CD4-positive, alpha-beta T cell treated with Interleukin-2 at 100 ng/mL for 4 hours (primary cell): ENCODE data around the gene GALM.
"Not testable (repeated sequence)": the region's sequence is repeated elsewhere in the genome, so short reads cannot be mapped to it uniquely, and the experiment has no call there.

Experiments used
- DNase-seq: peaks from one replicate; pipeline ENCODE4 v3.0.0-alpha.2; 2020; ENCODE audit warnings: low spot score

The GALM gene

DNA sequence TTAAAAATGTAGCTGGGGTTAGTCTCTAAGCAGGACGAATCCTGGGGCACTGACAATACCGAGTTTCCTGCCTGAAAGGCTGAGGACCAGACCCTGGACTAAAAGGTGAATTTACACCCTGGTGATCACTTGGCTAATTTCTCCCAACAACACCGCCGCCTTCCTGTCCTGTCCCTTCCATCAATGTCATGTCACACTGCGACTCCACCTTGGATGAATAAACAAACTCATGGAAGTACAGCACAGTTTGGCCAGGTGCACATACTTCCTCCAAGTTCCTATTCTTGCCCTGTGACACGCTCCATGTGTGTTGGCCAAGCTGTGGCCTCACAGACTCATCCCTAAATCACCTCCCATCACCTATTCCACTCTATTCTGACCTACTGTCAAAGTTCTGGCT lies 15.9 kb upstream of the GALM start:
- no peak for DNase-seq

DNA sequence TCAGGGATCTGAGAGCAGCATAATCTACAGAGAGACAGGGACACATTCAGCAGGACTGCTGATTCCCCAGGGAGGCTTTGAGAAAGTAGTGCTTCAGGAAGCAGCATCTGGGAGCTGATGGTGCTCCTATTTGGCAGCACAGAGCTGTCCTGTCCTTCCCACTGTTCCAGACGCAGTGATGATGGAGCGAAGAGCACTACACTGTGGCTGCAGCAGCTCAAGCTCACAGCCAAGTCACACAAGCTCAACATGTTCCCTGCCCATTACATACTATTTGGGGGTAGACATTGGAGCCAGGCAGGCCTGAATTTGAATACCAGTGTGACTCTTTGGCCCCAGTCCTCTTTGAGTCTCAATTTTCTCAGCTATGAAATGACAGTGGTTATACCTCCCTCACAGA lies 15.2 kb upstream of the GALM start:
- DNase-seq: no peak

DNA sequence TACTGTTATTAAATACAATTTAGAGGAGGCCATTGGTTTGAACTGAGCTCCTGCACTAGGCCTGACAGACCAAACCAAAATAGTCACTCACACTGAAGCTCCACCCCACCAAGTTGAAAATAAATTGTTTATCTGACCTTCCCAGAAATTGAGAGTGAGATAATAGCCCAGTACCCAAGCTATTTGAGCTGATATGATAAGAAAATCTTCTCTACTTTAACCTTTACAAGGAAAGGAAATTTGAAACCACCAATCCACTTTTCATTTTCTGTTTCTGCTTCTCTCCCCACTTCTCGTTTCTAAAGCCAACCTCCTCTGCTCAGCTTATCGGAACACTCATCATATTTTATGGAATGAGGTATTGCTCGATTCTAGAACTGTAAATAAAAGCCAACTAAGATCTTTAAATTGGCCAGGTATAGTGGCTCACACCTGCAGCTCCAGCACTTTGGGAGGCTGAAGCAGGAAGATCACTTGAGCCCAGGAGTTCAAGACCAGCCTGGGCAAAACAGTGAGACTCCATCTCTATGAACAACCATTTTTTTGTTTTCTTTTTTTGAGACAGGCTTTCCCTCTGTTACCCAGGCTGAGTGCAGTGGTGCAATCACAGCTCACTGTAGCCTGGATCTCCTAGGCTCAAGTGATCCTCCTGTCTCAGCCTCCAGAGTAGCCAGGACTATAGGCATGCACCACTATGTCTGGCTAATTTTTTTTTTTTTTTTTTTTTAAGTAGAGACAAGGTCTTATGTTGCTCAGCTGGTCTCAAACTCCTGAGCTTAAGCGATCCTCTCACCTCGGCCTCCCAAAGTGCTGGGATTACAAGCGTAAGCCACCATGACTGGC lies 13.3 kb upstream of the GALM start:
- peak; percentile 46 for DNase-seq

DNA sequence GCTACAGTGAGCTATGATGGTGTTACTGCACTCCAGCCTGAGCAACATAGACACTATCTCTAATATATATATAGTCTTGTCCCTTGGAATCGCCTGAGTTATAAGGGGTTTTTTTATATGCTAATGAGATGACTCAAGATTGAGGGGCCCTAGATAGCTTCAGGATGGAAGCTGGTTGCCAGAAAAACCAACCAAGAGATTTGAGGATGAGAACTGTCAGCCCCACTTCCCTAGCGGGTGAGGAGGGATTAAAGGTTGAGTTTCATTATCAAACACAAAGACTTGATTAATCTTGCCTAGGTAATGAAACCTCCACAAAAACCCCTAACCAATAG lies 12.6 kb upstream of the GALM start:
- no peak for DNase-seq

DNA sequence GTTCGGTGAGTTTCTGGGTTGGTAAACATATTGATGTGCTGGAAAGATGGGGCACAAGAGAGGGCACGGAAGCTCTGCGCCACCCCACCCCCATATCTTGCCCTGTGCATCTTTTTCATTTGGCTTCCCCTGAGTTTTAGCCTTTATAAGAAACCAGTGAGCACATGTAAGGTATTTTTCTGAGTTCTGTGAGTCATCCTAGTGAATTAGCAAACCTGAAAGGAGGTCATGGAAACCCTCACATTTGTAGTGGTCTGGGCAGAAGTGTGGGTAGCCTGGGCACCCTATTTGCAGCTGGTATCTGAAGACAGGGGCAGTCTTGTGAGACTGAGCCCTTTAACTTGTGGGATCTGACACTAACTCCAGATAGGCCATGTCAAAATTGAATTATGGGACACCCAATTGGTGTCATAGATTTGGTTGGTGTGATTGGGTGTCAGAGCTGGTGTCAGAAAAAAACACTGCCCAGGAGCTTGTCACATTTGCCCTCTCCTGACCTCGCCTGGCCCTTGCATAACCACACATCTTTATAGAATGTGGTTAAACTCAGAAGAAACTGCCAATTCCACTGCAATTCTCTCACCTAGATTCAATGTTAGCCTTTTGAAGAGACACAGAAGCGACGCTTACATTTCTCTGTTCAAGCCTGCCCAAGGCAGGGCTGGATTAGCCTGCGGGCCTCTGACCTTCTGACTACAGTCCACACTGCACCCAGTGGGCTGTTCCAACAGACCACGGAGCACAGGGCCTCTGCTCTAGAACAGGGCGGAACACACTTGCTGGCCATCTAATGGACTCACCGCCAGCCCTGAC lies 12.0 kb upstream of the GALM start:
- peak; percentile 78 for DNase-seq

DNA sequence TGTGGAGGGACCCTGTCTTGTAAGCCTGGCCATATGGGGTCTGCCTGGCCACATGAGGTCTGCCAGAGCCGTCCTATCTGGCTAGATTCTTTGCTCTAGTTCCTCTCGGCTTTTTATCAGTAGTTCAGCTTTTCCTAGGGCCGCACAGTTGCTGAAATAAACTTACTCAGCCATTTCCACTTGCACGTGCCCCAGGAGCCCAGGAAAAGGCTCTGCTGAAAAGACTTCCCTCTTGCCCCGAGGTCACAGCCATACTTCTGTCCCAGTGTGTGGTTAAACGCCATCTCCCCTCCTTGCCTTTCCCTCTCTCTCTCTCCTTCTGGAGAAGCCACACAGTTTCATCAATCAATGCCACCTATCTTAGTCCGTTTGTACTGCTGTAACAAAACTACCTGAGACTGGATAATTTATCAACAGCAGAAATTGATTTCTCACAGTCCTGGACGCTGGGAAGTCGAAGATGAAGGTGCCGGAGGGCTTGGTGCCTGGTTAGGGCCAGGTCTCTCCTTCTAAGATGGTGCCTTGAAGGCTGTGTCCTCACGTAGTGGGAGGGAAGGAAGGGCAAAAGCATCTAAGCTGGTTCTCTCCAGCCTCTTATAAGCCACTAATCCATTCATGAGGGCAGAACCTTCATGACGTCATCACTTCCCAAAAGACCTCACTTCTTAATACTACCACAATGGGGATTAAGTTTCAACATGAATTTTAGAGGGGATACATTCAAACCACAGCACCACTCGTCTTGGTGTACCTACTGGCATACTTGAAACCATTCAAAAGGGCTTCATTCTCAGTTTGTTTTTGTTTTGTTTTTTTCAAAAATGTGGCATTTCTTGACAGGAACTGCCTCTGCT lies 11.2 kb upstream of the GALM start:
- no peak for DNase-seq

DNA sequence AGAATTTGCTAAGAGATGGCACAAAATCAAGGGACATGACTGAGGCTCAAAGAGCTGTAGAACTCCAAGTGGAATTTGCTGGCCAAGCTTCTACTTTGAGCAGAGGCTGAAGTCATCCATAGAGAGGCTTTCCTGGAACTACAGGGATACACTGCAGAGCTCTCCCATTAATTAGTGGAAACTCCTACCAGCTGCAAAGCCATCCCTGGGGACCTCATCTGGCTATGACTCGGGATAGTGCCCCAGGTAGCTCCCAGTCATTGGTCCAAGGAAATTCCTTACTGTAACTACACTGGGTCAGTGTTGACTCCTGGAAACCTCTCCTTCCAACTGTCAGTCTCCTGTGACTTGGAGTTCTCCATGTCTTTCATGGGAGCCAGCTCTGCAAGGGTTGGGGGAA lies 10.5 kb upstream of the GALM start:
- DNase-seq: no peak

DNA sequence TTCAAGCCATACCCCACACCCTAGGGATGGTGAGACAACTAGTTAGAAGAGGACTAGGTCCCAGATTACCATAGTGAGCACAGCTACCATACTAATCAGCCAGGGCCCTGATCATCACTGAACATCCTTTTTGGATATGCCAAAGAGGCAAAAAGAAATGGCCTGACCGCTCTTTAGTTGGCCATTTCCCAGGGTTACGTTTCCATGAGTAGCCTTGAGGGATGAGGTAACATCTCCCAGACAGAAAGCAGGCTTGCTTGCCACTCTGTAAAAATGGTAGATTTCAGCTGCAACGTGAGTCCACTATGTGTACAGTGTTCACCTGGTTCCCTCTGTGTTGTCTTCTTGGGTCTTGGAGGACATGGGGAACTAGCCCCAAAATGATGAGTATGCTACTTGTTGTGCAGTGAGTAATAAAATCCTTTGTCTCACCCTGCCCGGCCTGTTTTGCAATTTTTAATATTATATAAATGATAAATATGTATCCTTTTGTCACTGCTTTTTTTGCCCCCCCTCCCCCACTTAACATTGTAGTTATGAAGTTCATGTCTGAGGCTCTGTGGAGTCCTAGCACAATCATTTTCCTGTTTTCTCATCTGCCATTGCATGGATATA lies 8.9 kb upstream of the GALM start:
- DNase-seq: no peak

DNA sequence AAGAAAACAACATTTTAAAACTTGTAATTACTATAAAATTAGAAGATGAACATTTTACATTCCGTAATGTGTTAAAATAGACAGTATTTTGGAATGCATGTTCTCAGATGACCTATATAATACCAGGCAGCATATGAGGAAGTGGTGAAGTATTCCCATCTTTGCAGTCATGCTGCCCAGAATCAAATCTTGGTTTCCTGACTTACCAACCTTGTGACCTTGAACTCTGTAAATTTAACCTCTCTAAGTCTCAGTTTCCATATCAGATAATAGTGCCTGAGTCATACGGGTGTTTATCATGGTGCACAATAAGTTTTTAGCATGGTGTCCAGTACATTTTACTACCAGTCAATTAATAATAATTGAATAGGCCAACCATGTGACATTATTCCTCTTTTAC lies 7.3 kb upstream of the GALM start:
- no peak for DNase-seq

DNA sequence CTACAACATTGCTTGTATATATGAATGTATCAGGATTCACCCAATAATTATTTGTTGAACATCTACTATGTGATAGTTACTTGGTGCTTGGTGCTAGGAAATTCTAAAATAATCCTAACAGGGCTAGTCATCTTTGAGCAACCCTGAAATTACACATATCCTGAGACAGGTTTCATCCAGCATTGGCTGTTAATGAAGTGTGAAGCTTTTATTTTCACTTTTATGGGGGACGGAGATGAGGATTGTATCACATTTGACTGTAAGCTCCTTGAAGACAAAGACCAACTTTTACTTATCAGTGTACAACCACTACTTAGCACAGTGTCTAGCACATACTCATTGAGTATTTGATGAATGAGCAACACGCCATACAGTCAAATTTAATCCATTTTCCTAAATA lies 6.8 kb upstream of the GALM start:
- DNase-seq: no peak

DNA sequence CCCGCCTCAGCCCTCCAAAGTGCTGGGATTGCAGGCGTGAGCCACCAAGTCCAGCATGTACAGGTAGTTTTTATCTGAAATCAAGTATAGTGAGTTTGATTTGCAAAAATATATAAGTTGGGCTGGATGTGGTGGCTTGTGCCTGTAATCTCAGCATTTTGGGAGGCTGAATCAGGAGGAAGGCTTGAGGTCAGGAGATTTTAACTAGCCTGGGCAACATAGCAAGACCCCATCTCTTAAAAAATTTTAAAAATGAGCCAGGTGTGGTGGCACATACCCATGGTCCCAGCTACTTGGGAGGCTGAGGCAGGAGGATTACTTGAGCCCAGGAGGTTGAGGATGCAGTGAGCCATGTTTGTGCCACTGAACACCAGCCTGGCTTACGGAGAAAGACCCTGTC lies 5.6 kb upstream of the GALM start:
- DNase-seq: no peak

DNA sequence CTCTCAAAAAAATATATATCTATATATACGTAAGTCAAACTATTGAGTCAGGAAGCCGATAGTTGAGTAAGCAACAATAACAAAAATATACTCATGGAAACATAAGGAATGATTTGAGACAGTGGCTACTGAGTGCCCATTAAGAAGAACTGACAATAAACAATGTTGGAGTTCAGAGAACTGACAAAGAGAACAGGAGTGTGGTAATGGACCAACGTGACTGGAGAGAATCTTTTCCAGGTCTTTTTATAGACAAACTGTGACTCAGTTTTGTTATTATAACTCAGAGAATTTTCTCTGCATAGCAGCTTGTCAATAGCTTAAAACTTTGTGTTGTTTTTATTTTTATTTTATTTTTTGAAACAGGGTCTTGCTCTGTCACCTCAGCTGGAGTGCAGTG lies 4.6 kb upstream of the GALM start:
- no peak for DNase-seq

DNA sequence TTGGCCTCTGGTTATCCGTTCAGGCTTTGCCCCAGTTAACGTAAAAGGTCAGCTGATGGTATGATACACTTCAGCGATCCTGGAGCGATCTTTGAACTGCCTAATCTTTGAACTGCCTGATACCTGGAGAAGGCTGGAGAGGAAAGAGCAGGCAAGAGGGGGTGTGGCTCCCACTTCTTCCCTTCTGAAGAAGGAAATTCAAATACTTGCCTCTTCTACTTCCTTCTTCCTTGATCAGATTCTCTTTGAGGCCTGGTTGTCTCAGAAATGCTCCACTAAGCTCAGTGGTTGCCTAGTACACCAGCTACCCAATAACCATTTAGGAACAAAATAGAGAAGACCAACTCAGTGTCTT lies 619 bp downstream of the GALM start:
- DNase-seq: no peak

DNA sequence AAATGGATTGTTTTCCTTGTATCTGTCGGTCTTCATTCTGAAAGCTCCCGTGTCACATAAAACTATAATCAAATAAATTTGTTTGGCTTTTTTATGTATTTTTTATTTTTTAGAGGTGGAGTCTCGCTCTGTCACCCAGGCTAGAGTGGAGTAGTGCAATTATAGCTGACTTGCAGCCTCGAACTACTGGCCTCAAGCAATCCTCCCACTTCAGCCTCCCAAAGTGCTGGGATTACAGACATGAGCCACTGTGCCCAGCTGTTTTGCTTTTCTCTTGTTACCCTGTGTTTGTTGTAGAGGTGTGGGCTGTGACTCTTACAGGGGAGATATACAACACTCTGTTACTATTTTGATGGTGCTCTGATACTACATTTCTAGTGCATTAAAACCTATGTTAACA lies 2.2 kb downstream of the GALM start:
- DNase-seq: no peak

DNA sequence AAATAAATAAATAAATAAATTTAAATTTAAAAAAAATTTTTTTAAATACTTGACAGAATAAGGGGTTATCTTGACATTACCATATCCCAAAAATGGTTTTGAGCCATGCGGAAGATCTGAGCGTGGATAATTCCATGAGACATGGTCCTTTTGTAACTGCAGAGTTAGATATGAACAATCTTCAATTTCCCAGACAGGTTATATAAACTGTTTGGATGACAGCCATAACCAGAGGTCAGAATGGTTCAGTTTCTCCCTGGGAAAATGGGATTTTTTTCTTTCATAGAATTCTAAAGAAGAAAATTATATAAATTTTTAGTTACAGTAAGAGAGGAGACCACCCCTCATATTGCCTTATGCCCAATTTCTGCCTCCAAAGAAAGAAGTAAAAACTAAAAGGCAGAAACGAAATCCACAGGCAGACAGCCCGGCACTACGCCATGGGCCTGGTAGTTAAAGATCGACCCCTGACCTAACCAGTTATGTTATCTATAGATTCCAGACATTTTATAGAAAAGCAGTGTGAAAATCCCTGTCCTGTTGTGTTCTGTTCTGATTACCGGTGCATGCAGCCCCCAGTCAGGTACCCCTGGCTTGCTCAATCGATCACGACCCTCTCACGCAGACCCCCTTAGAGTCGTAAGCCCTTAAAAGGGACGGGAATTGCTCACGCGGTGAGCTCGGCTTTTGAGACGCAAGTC lies 3.0 kb downstream of the GALM start:
- no peak for DNase-seq

DNA sequence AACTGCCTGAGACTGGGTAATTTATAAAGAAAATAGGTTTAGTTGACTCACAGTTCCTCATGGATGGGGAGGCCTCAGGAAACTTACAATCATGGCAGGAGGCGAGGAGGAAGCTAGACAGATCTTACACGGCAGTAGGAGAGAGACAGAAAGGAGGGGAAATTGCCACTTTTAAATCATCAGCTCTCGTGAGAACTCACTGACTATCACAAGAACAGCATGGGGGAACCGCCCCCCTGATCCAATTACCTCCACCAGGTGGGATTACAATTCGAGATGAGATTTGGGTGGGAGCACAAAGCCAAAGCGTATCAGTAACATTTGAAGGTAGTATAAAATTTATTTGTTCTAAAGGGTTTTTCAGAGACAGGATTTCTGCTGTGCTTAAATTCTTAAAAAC lies 5.4 kb downstream of the GALM start:
- no peak for DNase-seq

DNA sequence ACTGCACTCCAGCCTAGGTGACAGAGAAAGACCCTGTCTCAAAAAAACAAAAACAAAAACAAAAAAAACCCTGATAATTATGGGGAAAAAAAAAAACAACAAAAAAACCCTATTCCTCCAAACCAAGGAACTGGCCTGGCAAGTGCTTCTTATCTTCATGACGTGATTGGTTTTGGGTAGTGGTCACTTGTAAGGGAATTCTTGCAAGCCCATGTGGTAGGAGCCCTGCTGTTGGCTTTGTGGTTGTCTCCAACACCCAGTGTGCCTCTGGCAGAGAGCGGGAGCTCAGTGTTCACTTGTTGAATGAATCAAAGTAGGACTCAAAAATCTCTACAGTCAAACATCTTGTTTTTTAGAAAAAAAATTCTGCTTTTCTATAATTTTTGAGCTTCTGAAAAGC lies 6.0 kb downstream of the GALM start:
- DNase-seq: no peak

DNA sequence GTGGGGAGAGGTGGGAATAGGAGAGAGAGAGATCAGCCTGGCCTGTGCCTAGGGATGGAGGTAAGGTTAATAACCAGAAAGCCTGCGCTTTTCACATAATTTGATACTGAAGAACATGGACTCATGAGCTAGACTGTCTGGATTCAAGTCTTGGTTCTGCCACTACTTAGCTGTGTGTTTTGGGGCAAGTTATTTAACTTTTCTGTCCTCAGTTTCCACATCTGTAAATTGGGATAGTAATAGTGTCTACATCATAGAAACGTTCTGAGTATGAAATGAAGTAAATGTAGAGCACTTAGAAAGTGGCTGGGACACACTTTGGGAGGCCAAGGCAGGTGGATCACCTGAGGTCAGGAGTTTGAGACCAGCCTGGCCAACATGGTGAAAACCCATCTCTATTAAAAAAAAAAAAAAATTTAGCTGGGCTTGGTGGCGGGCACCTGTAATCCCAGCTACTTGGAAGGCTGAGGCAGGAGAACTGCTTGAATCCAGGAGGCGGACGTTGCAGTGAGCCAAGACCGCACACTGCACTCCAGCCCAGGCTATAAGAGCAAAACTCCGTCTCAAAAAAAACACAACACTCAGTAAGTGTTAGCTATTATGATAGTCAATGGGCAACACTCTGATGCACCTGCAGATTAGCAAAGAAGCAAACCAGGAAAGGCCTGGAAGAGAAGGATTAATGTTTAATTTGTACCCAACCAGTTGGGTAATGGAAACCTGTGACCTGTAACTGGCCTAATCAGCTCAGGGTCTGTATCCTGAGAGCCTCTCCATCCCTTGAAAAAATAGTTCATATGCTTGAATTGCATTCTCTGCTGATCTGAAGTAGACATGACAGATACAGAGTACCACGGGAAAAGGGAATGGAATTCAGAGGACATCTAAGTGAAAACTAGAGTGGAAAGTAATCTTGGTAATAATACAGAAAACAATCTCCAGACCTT lies 6.8 kb downstream of the GALM start:
- no peak for DNase-seq

DNA sequence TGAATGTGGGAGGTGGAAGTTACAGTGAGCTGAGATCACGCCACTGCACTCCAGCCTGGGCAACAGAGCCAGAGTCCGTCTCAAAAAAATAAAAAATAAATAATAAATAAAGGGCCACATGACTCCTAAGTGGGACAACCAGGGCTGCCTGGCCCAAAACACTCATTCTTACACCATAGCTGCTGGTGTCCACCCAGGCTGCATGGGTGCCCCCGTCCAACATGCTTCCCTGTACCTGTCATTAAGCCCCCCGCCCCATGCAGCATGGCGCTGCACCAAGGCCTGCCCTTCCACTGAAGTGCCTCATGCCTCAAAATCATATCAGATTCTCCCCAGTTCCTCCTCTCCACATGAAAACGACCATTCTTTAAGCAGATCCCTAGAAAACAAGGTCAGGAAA lies 10.8 kb downstream of the GALM start:
- DNase-seq: no peak

DNA sequence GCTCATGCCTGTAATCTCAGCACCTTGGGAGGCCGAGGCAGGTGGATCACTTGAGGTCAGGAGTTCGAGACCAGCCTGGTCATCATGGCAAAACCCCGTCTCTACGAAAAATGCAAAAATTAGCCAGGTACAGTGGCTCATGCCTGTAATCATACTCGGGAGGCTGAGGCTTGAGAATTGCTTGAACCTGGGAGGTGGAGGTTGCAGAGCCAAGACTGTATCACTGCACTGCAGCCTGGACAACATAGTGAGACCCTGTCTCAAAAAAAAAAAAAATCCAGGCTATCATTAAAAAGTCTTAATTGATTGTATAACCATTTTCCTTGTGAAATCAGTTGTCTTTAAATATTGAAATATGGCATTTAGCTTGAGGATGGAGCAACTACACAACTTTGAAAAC lies 15.0 kb downstream of the GALM start:
- DNase-seq: not testable (repeated sequence)
